SU-DHL-6 (cell line): Measurements from ENCODE around the gene USP14.

Experiments used
- H2AFZ ChIP-seq: fragments of 200-600 bp; sonication (generic); 2 replicates; pipeline ENCODE4 v1.6.1; 2014; ENCODE audit warnings: low read depth, mild to moderate bottlenecking, moderate library complexity, mixed read lengths, antibody characterized with exemption, low read length; ENCODE audit not compliant: severe bottlenecking
- H3F3A ChIP-seq: fragments of 200-600 bp; shearing (Covaris generic); 2 replicates; pipeline ENCODE4 v1.6.0; 2016; ENCODE audit warnings: antibody characterized with exemption, mild to moderate bottlenecking; ENCODE audit not compliant: insufficient read depth
- H3K27ac ChIP-seq: fragments of 200-600 bp; sonication (generic); 2 replicates; pipeline ENCODE4 v1.5.1; 2016; ENCODE audit warnings: low read depth, mild to moderate bottlenecking, low read length, moderate library complexity, mixed read lengths
- H3K27me3 ChIP-seq: fragments of 200-600 bp; sonication (generic), shearing (Covaris generic); 2 replicates; pipeline ENCODE4 v1.6.0; 2014; ENCODE audit warnings: mild to moderate bottlenecking, low read length
- H3K36me3 ChIP-seq: fragments of 200-600 bp; sonication (generic); 2 replicates; pipeline ENCODE4 v1.6.1; 2014; ENCODE audit warnings: mild to moderate bottlenecking, low read length, mixed read lengths
- H3K4me2 ChIP-seq: fragments of 300-600, 200-600 bp; shearing (Covaris generic), sonication (generic); 2 replicates; pipeline ENCODE4 v1.6.0; 2014; ENCODE audit warnings: low read length, low read depth, mild to moderate bottlenecking; ENCODE audit not compliant: poor library complexity, severe bottlenecking
- H3K4me3 ChIP-seq: fragments of 200-600 bp; sonication (generic); 2 replicates; pipeline ENCODE4 v1.5.1; 2014; ENCODE audit warnings: antibody characterized with exemption, low read length, mild to moderate bottlenecking, mixed read lengths; ENCODE audit not compliant: insufficient read depth, poor library complexity, severe bottlenecking
- H3K79me2 ChIP-seq: fragments of 200-600 bp; sonication (generic); 2 replicates; pipeline ENCODE4 v1.6.1; 2014; ENCODE audit warnings: mild to moderate bottlenecking, low read length, moderate library complexity; ENCODE audit not compliant: insufficient read depth
- H3K9ac ChIP-seq: fragments of 200-600 bp; sonication (generic); 2 replicates; pipeline ENCODE4 v1.7.0; 2014; ENCODE audit warnings: mild to moderate bottlenecking, low read length
- H3K9me2 ChIP-seq: fragments of 200-600 bp; sonication (generic); replicated peaks from 2 replicates; pipeline ENCODE4 v1.6.1; 2014; ENCODE audit warnings: low read length; ENCODE audit not compliant: insufficient read depth
- H3K9me3 ChIP-seq: fragments of 200-600 bp; sonication (generic); 2 replicates; pipeline ENCODE4 v1.6.1; 2014; ENCODE audit warnings: low read length, mixed read lengths; ENCODE audit not compliant: insufficient read depth
- H4K20me1 ChIP-seq: fragments of 200-600 bp; sonication (generic); 2 replicates; pipeline ENCODE4 v1.6.1; 2014; ENCODE audit warnings: low read depth, mild to moderate bottlenecking, antibody characterized with exemption, low read length, moderate library complexity, mixed read lengths
- CTCF ChIP-seq: fragments of 200-600 bp; sonication (generic); IDR thresholded peaks from one replicate; pipeline ENCODE4 v1.5.1; 2017; ENCODE audit warnings: antibody characterized with exemption, mild to moderate bottlenecking, low read length, moderate library complexity; ENCODE audit not compliant: insufficient read depth, poor library complexity, severe bottlenecking
- EZH2phosphoT487 ChIP-seq: fragments of 200-600 bp; sonication (generic), shearing (Covaris generic); conservative IDR thresholded peaks from 2 replicates; pipeline ENCODE4 v1.6.1; 2018; ENCODE audit warnings: mild to moderate bottlenecking, antibody characterized with exemption, low read length, moderate library complexity, mixed read lengths

The USP14 gene

GRCh38 chr18:227374-227773 lies 69.0 kb downstream of the USP14 start:
- no peaks in the 10 kb centered on the region for H3K9me2 ChIP-seq
- H3K27me3 ChIP-seq: no peaks in the 10 kb centered on the region
- no peak overlapping the region for H3K9ac ChIP-seq
- H3F3A ChIP-seq: no peaks in the 10 kb centered on the region
- TF ChIP-seq EZH2phosphoT487: no peak
- TF ChIP-seq CTCF: no peak
- H3K27ac ChIP-seq: no peak overlapping the region
- H3K79me2 ChIP-seq: no peaks in the 10 kb centered on the region
- H3K4me2 ChIP-seq: no peak overlapping the region
- no peak overlapping the region for H3K4me3 ChIP-seq
- no peak overlapping the region for H2AFZ ChIP-seq
- H3K36me3 ChIP-seq: peaks cover 18% of the 10 kb centered on the region; the same call in 1 of the 2 replicates
- H4K20me1 ChIP-seq: no peaks in the 10 kb centered on the region
- no peaks in the 10 kb centered on the region for H3K9me3 ChIP-seq

- Histone ChIP-seq H3K79me2 (no peaks in the 10 kb centered on the region), H3K36me3 (peaks cover 16% of the 10 kb centered on the region; the same call in 1 of the 2 replicates), H3K4me2 (no peak overlapping the region)
Observed at GRCh38 chr18:227902-228301, 69.5 kb downstream of the USP14 start.

GRCh38 chr18:228586-228985 lies 70.2 kb downstream of the USP14 start:
- no peak overlapping the region for H3K27ac ChIP-seq
- TF ChIP-seq EZH2phosphoT487 (no peak), CTCF (no peak)
- H3K36me3 ChIP-seq: peaks cover 11% of the 10 kb centered on the region; the same call in 1 of the 2 replicates
- no peaks in the 10 kb centered on the region for H3K9me2 ChIP-seq
- no peak overlapping the region for H3K9ac ChIP-seq
- no peaks in the 10 kb centered on the region for H3K9me3 ChIP-seq
- no peak overlapping the region for H3K4me2 ChIP-seq
- no peak overlapping the region for H2AFZ ChIP-seq
- H4K20me1 ChIP-seq: no peaks in the 10 kb centered on the region
- H3F3A ChIP-seq: no peaks in the 10 kb centered on the region
- no peak overlapping the region for H3K4me3 ChIP-seq
- no peaks in the 10 kb centered on the region for H3K27me3 ChIP-seq
- H3K79me2 ChIP-seq: no peaks in the 10 kb centered on the region

More at GRCh38 chr18:227902-228301, 69.5 kb downstream of the USP14 start:
- H3F3A ChIP-seq: no peaks in the 10 kb centered on the region
- no peak overlapping the region for H3K27ac ChIP-seq
- no peaks in the 10 kb centered on the region for H3K27me3 ChIP-seq
- H3K9me3 ChIP-seq: no peaks in the 10 kb centered on the region
- H3K9me2 ChIP-seq: no peaks in the 10 kb centered on the region
- H4K20me1 ChIP-seq: no peaks in the 10 kb centered on the region
- H2AFZ ChIP-seq: no peak overlapping the region
- H3K9ac ChIP-seq: no peak overlapping the region
- H3K4me3 ChIP-seq: no peak overlapping the region
- TF ChIP-seq CTCF (no peak), EZH2phosphoT487 (no peak)

- H3K4me2 ChIP-seq: no peak overlapping the region
- H3K9me2 ChIP-seq: no peaks in the 10 kb centered on the region
Observed at GRCh38 chr18:231563-231962, 73.2 kb downstream of the USP14 start.

More at GRCh38 chr18:231563-231962, 73.2 kb downstream of the USP14 start:
- no peak overlapping the region for H3K27ac ChIP-seq
- H3K4me3 ChIP-seq: no peak overlapping the region
- H3K27me3 ChIP-seq: no peaks in the 10 kb centered on the region
- no peaks in the 10 kb centered on the region for H4K20me1 ChIP-seq
- no peaks in the 10 kb centered on the region for H3K9me3 ChIP-seq
- no peaks in the 10 kb centered on the region for H3F3A ChIP-seq
- H3K9ac ChIP-seq: no peak overlapping the region
- H3K36me3 ChIP-seq: no peaks in the 10 kb centered on the region
- TF ChIP-seq CTCF (no peak), EZH2phosphoT487 (no peak)
- no peaks in the 10 kb centered on the region for H3K79me2 ChIP-seq
- H2AFZ ChIP-seq: no peak overlapping the region
